ENCODE measurements around the gene POLR3F. TPM values are rescaled to one million over a fixed set of nuclear protein-coding genes. Genes with fewer than 3 reads are reported as not detected.
"Not testable (repeated sequence)": the region's sequence is repeated elsewhere in the genome, so short reads cannot be mapped to it uniquely, and the experiment has no call there.

Gene POLR3F
- total RNA-seq, 1 experiment from 2014 or later = 12.6 TPM

DNA sequence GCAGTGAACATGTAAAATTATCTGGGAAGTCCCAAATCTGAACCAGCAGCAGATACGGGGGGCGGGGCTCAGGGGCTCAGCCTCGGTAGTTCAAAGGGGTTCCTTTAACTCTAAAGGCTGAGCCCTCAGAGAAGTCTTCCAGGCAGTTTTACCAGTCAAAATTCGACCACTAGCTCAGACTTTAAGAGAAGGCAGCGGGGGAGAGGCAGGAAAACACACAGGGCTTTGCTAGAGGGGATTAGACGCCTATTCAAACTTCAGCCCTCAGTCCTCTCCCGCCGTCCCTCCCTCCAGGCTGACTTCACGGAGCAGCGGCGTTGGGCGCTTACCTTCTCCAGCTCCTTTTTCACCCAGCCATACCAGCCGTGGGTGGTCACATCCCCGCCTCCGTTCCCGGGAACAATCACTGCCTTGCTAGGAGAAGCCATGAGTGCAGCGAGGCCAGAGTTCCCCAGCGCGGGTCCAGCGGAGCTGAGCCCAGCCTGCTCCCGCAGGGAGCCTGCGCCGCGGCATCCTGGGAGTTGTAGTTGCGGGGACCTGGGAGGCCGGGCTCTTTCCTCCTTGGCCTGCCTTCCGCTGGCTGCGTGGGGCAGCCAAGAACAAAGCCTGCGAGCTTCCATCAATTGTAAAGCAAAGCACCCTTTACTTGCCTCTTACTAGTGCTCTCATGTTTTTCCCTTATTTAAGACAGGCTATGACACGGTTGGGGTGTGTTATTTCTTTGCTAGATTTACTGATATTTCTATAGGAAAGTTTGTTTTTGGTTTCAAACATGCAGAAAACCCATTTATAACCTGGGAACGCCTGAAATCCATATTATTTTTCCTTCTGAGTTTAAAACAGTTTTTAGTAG is 29.8 kb downstream of the POLR3F start, which contains the start of gene RBBP9:
Gene RBBP9, minus strand, starts transcription at position 486 of the 853 bp plus-strand sequence. Its CDS starts 58 bp downstream, at position 428.
- Histone ChIP-seq H3K4me3 (peak within 1 kb of the TSS; percentile 77), H3K9me3 (no peaks in the 10 kb centered on the region), H3K36me3 (no peaks in the 10 kb centered on the region), H3K27me3 (no peaks in the 10 kb centered on the region)
- DNase-seq = peak; percentile 79

DNA sequence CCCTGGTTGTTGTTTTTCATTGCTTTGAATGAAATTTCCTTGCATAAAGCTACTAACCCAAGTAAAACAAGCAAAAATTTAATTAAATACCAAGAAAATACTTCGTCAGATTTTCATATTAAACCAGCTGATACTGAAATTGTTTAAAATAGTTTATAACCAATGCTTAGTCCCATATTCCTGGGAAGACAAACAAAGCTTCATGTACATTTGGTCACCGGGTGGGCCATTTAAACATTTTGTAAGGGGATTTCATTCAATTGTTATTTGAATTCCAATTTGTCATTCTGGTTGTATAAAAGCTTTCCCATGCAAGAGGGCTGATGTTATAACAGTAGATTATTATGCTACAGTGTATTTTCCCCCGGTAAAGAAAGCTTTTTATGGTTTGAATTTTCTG is 30.4 kb downstream of the POLR3F start:
- DNase-seq = no peak
- H3K4me3 ChIP-seq = peak overlapping the region; percentile 77
- H3K27me3 ChIP-seq = no peaks in the 10 kb centered on the region
- H3K36me3 ChIP-seq = no peaks in the 10 kb centered on the region
- H3K9me3 ChIP-seq = no peaks in the 10 kb centered on the region

DNA sequence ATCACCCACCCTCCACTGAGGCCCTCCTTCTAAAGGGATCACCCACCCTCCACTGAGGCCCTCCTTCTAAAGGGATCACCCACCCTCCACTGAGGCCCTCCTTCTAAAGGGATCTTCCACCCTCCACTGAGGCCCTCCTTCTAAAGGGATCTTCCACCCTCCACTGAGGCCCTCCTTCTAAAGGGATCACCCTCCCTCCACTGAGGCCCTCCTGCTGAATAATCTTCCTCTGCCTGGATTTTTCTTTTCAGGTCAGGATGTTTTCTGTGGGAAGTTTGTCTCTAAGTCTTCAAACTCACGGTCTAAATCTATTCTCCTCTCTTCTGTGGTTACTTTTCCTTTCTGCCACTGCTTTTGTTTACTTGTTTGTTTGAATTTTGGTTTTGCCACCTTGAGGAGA is 34.5 kb downstream of the POLR3F start:
- not testable (repeated sequence) for DNase-seq, H3K36me3 ChIP-seq, H3K4me3 ChIP-seq, H3K9me3 ChIP-seq, H3K27me3 ChIP-seq

DNA sequence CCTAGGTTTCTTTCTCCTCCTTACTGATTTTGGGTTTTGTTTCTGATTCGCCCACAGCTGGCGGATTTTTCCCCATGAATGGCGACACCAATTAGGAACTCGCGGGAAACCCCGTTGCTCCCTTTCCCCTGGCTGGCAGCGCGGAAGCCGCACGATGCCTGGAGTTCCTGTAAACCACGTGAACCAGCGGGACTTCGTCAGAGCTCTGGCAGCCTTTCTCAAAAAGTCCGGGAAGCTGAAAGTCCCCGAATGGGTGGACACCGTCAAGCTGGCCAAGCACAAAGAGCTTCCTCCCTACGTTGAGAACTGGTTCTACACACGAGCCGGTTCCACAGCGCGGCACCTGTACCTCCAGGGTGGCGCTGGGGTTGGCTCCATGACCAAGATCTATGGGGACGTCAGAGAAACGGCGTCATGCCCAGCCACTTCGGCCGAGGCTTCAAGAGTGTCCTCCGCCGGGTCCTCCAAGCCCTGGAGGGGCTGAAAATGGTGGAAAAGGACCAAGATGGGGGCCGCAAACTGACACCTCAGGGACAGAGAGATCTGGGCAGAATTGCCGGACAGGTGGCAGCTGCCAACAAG is 37.4 kb downstream of the POLR3F start:
- Histone ChIP-seq H3K4me3 (no peak overlapping the region), H3K9me3 (no peaks in the 10 kb centered on the region), H3K27me3 (no peaks in the 10 kb centered on the region), H3K36me3 (no peaks in the 10 kb centered on the region)
- no peak for DNase-seq

DNA sequence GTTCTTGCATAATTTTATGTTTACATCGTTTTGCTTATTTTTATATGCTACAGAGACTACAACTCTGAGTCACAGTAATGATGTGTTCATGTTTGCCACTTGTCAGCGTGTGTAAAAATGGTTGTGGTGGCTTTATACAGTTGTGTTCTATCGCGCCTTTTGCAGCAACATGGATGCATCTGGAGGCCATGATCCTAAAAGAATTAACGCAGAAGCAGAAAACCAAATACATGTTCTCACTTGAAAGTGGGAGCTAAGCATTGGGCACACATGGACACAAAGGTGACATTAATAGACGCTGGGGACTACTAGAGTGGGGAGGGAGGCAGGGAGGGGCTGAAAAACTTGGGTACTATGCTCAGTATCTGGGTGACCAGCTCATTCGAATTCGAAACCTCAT is 39.6 kb downstream of the POLR3F start:
- DNase-seq = no peak
- Histone ChIP-seq H3K27me3 (no peaks in the 10 kb centered on the region), H3K4me3 (peak overlapping the region; percentile 91), H3K36me3 (no peaks in the 10 kb centered on the region; the same call in 1 of the 2 replicates), H3K9me3 (no peaks in the 10 kb centered on the region)

- Histone ChIP-seq H3K4me3 (peak within 1 kb of the TSS; percentile 91), H3K36me3 (no peaks in the 10 kb centered on the region; the same call in none of the 2 replicates), H3K9me3 (no peaks in the 10 kb centered on the region), H3K27me3 (no peaks in the 10 kb centered on the region)
- peak; percentile 95 for DNase-seq
These were observed 40.3 kb downstream of the POLR3F start, which contains the start of gene SEC23B for GRCh38 chr20:18507218-18508191. Gene SEC23B (plus strand): TSS chr20:18507940. CDS start chr20:18510836, 2,896 bp downstream.

- peaks cover 4% of the 10 kb centered on the region for H3K36me3 ChIP-seq
- no peaks in the 10 kb centered on the region for H3K9me3 ChIP-seq
- no peaks in the 10 kb centered on the region for H3K27me3 ChIP-seq
- H3K4me3 ChIP-seq = no peak overlapping the region
- DNase-seq = no peak
These were observed 44.4 kb downstream of the POLR3F start for GRCh38 chr20:18511571-18511970.

- H3K36me3 ChIP-seq = peaks cover 4% of the 10 kb centered on the region
- H3K27me3 ChIP-seq = no peaks in the 10 kb centered on the region
- no peaks in the 10 kb centered on the region for H3K9me3 ChIP-seq
- no peak overlapping the region for H3K4me3 ChIP-seq
- DNase-seq = no peak
These were observed 46.0 kb downstream of the POLR3F start for GRCh38 chr20:18513208-18513607.

GRCh38 chr20:18514127-18514526 is 46.9 kb downstream of the POLR3F start:
- no peak overlapping the region for H3K4me3 ChIP-seq
- no peaks in the 10 kb centered on the region for H3K9me3 ChIP-seq
- no peak for DNase-seq
- no peaks in the 10 kb centered on the region for H3K27me3 ChIP-seq
- peaks cover 7% of the 10 kb centered on the region for H3K36me3 ChIP-seq

DNA sequence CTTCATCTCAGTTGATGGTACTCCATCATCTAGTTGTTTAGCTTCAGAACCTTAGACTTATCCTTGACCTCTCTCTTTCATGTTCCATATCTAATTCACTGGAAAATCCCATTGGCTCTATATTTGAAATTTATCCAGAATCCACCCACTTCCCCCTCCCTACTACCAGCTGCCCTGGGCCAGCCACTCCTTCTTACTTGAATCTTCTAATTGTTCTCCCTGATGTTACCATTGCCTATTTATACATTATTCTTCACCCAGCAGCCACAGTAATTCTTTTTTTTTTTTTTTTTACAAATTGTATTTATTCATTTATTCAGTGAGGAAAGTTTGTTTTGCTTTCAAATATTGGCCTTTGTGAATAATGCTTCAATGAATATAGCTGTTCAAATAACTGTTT is 48.8 kb downstream of the POLR3F start:
- H3K36me3 ChIP-seq = peaks cover 7% of the 10 kb centered on the region
- DNase-seq = no peak
- H3K9me3 ChIP-seq = no peaks in the 10 kb centered on the region
- H3K4me3 ChIP-seq = no peak overlapping the region
- H3K27me3 ChIP-seq = no peaks in the 10 kb centered on the region

- not testable (repeated sequence) for H3K4me3 ChIP-seq, DNase-seq, H3K27me3 ChIP-seq, H3K9me3 ChIP-seq
- peaks cover 16% of the 10 kb centered on the region for H3K36me3 ChIP-seq
These were observed 54.9 kb downstream of the POLR3F start for GRCh38 chr20:18522066-18522465.

GRCh38 chr20:18523066-18523465 is 55.9 kb downstream of the POLR3F start:
- Histone ChIP-seq H3K36me3 (peaks cover 23% of the 10 kb centered on the region), H3K4me3 (no peak overlapping the region), H3K9me3 (no peaks in the 10 kb centered on the region), H3K27me3 (no peaks in the 10 kb centered on the region)
- no peak for DNase-seq

GRCh38 chr20:18524646-18525045 is 57.5 kb downstream of the POLR3F start:
- peak; percentile 59 for DNase-seq
- peaks cover 32% of the 10 kb centered on the region for H3K36me3 ChIP-seq
- H3K9me3 ChIP-seq = no peaks in the 10 kb centered on the region
- H3K4me3 ChIP-seq = no peak overlapping the region
- H3K27me3 ChIP-seq = no peaks in the 10 kb centered on the region

- not testable (repeated sequence) for H3K27me3 ChIP-seq, H3K4me3 ChIP-seq, H3K9me3 ChIP-seq
- H3K36me3 ChIP-seq = peaks cover 38% of the 10 kb centered on the region
- peak; percentile 71 for DNase-seq
These were observed 59.6 kb downstream of the POLR3F start for GRCh38 chr20:18526761-18527160.

GRCh38 chr20:18527339-18527738 is 60.1 kb downstream of the POLR3F start:
- no peak for DNase-seq
- Histone ChIP-seq H3K9me3 (no peaks in the 10 kb centered on the region), H3K4me3 (no peak overlapping the region), H3K36me3 (peaks cover 44% of the 10 kb centered on the region), H3K27me3 (no peaks in the 10 kb centered on the region)

GRCh38 chr20:18527836-18528235 is 60.6 kb downstream of the POLR3F start:
- H3K27me3 ChIP-seq = no peaks in the 10 kb centered on the region
- no peak overlapping the region for H3K4me3 ChIP-seq
- peak; percentile 54 for DNase-seq
- peaks cover 47% of the 10 kb centered on the region for H3K36me3 ChIP-seq
- no peaks in the 10 kb centered on the region for H3K9me3 ChIP-seq

DNA sequence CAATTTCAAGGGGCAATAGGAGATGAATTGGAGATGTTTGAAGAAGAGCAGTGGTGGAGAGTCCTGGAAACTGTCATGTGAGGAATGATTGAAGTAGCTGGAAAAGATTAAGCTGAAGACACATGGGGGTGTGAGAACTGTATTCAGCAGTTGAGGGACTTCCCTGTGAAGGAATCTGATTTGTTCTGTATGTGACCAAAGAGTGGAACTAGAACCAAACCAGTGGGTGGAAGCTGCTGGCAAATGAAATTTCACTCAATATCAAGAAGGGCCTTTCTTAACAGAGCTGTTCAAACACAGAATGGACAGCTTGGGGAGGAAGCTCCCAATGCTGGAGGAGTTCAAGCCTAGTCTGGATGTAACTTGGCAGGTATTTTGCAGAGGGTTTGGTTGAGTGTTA is 61.9 kb downstream of the POLR3F start:
- no peak overlapping the region for H3K4me3 ChIP-seq
- H3K27me3 ChIP-seq = no peaks in the 10 kb centered on the region
- H3K9me3 ChIP-seq = no peaks in the 10 kb centered on the region
- no peak for DNase-seq
- H3K36me3 ChIP-seq = peaks cover 51% of the 10 kb centered on the region

Data from MG63 (cell line).